LNCaP clone FGC (cell line): Measurements from ENCODE around the gene ADGRD1.
"Not testable (repeated sequence)": the region's sequence is repeated elsewhere in the genome, so short reads cannot be mapped to it uniquely, and the experiment has no call there.

Experiments
- DNase-seq: peaks from one replicate; pipeline ENCODE4 v3.0.0-alpha.2; 2011; ENCODE audit warnings: low read depth
- H3K4me3 ChIP-seq: 2 replicates; pipeline ENCODE4 v1.5.1; 2011; ENCODE audit warnings: mild to moderate bottlenecking, low read depth, low read length, control low read depth
- CTCF ChIP-seq: IDR thresholded peaks from 2 replicates; pipeline ENCODE4 v1.5.1; 2012; ENCODE audit warnings: mild to moderate bottlenecking; ENCODE audit not compliant: control insufficient read depth, insufficient read depth; ENCODE audit errors: extremely low read depth

The ADGRD1 gene

GRCh38 chr12:131121705-131122405 lies 168.1 kb downstream of the ADGRD1 start:
- DNase-seq = no peak
- no peak overlapping the region for H3K4me3 ChIP-seq

GRCh38 chr12:131122631-131123030 lies 168.9 kb downstream of the ADGRD1 start:
- no peak for DNase-seq
- no peak overlapping the region for H3K4me3 ChIP-seq
- TF ChIP-seq CTCF = no peak

More at GRCh38 chr12:131121705-131122405, 168.1 kb downstream of the ADGRD1 start:
- no peak for TF ChIP-seq CTCF

GRCh38 chr12:131123817-131124216 lies 170.1 kb downstream of the ADGRD1 start:
- no peak overlapping the region for H3K4me3 ChIP-seq
- DNase-seq = no peak
- no peak for TF ChIP-seq CTCF

GRCh38 chr12:131124487-131125280 lies 171.0 kb downstream of the ADGRD1 start:
- H3K4me3 ChIP-seq = no peak overlapping the region
- TF ChIP-seq CTCF = no peak
- no peak for DNase-seq

- no peak for TF ChIP-seq CTCF
- no peak for DNase-seq
- no peak overlapping the region for H3K4me3 ChIP-seq
These were observed 173.0 kb downstream of the ADGRD1 start for GRCh38 chr12:131126662-131127173.

- no peak for TF ChIP-seq CTCF
- DNase-seq = no peak
- no peak overlapping the region for H3K4me3 ChIP-seq
These were observed 174.8 kb downstream of the ADGRD1 start for GRCh38 chr12:131128556-131128955.

- not testable (repeated sequence) for DNase-seq, H3K4me3 ChIP-seq
These were observed 175.4 kb downstream of the ADGRD1 start for GRCh38 chr12:131128966-131129619.
